Stimulated activated CD4-positive, alpha-beta T cell treated with anti-CD3 and anti-CD28 coated beads, Interleukin-2, amount 100 ng/mL, for 24 hours (primary cell): Measurements from ENCODE around the gene CD300H.
"Not testable (repeated sequence)": the region's sequence is repeated elsewhere in the genome, so short reads cannot be mapped to it uniquely, and the experiment has no call there.

ENCODE experiments used
- DNase-seq, 2 donors: peaks; one replicate each; pipeline ENCODE4 v3.0.0-alpha.2; 2020

The CD300H gene

DNA sequence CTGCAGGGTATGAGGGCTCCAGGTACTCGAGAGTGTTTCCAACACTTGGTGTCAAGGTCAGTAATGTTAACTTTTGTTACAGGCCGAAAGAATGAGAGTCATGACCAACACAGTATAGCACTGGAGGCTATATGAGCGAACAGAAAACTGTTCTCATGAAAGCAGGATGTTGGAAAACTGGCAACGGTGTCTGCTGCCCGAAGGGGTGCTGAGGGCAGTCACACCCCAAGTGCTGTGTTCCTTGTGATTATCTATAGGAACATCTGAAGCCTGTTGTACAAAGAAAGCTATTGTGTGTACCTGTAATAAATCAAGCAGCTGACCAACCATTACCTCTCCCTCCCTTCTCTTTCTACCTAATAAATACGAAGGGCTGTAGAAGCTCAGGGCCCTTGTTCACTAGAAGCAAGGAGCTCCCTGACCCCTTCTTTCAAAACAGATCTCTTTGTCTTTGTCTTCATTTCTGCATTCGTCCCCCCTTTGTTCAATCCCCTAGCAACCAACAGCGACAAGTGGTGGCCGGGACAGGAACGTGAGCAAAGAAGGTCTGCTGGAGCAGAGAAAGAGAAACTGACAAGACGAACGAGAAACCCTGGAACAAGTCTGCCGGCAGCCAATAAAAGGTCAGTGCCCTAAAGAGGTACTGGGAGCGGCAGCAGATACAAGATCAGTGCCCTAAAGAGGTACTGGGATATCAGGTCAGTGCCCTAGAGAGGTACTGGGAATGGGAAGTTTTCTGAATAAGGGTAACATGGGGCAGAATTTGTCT lies 17.2 kb upstream of the CD300H start:
- no peak for DNase-seq

- no peak for DNase-seq
Observed at GRCh38 chr17:74582633-74583032, 15.3 kb upstream of the CD300H start.

DNA sequence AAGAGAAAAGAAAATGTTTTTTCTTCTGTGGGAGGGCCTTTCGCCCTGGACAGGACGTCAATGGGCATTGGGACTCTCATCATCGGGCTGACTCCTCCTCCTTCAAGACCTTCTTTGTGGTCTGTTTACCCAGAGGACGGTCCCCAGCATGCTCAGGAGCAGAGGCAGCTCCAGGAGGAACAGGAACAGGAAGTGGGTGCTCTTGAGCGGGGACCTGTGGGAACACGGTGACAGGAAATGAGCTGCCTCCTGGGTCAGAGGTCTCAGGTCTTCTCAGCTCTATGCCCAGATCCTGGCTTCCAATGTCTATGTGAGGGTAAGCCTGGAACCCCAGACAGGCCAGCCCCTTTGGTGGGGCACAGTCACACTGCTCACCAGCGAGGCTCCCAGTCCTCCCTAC lies 12.6 kb upstream of the CD300H start:
- no peak for DNase-seq

DNA sequence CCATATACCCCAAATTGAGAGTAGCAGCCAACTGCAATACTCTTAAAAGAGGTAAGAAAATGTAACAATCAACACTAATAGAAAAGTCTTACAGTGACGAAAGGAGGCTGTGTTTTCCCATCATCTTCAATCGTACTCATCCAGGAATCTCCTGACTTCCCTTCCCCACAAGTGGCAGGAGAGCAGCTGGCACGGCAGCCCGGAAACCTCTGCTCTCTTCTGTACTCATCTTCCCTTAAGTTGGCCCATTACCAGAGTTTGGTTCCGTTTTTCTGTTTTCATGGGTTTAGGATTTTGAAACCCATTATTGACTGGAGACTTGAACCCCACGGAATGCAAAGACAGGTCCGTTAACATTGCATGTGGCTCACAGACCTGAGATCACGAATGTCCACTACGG lies 11.7 kb upstream of the CD300H start:
- DNase-seq: no peak

GRCh38 chr17:74574489-74575142 lies 7.3 kb upstream of the CD300H start:
- DNase-seq: no peak

- not testable (repeated sequence) for DNase-seq
Observed at GRCh38 chr17:74573635-74574034, 6.3 kb upstream of the CD300H start.

GRCh38 chr17:74573169-74573568 lies 5.9 kb upstream of the CD300H start:
- no peak for DNase-seq

- DNase-seq: no peak
Observed at GRCh38 chr17:74571621-74572270, 4.4 kb upstream of the CD300H start.

GRCh38 chr17:74569020-74570003 lies 2.0 kb upstream of the CD300H start:
- peak in 1 of 2 donors; percentile 47 for DNase-seq

DNA sequence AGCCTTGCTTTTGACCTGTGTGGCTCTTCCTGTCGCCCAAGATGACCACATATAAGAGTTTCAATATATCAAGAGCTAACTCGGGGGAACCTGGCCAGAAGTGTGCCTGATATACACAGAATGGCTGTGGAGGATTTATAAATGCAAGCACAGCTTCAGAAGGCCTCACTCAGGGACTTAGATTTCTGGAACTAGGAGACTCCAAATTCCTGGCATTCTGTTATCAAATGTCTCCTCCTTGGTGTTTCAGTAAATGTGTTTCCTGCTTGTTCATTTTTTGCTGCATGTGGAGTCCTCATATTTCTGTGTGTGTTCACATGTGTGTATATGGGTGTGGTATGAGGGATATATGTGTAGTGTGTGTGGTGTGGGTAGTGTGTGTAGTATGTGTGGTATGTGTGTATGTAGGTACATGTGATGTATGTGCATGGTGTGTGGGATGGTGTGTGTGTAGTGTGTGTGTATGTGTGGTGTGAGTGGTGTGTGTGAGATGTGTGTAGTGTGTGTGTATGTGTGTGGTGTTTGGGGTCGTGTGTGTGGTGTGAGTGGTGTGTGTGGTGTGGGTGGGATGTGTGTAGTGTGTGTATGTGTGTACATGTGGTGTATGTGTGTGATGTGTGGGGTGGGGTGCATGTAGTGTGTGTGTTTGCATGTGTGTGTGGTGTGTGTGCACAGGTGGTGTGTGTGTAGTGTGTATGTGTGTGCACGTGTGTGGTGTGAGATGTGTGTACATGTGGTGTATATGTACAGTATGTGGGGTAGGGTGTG lies 981 bp upstream of the CD300H start:
- no peak for DNase-seq

DNA sequence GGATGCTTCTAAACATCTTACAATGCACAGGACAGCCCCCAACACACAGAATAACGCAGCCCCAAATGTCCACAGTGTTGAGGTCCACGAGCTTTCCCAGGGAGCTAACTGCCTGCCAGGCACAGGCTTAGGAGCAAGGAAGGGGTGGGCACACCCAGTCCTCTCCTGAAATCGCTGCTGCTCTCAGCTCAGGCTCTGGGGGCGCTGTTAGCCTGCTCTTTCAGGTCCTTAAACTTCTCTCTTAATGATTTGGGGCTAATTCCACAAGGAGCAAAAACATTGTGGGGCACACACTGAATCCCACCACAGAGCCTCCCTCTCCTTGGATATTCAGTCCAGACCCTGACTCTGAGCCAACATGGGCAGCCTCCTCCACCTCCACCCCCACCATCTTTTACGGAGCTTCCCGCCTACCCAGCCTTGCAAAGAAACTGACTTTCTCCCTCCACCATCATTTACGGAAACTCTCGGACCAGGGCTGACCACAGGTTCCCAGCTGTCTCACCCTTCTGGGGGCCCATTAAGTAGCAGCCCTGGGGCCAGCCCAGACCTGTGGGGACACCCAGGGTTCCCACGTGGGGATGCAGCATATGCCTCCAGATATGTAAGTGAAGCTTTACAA lies 1.1 kb downstream of the CD300H start:
- DNase-seq: peak; percentile 28 to 56

- no peak for DNase-seq
Observed at GRCh38 chr17:74565126-74565525, 2.2 kb downstream of the CD300H start.

DNA sequence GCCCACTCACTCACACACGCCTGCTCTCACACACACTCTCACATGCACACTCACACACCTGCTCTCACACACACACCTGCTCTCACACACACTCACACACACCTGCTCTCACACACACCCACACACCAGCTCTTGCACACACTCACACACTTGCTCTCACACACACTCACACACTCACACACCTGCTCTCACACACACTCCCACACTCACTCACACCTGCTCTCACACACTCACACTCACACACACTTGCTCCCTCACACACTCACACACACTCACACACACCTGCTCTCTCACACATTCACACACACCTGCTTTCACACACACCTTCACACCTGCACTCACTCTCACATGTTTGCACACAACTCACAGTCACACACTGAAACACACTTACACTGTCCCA lies 4.0 kb downstream of the CD300H start:
- no peak for DNase-seq

- DNase-seq: no peak
Observed at GRCh38 chr17:74561586-74561985, 5.7 kb downstream of the CD300H start.

DNA sequence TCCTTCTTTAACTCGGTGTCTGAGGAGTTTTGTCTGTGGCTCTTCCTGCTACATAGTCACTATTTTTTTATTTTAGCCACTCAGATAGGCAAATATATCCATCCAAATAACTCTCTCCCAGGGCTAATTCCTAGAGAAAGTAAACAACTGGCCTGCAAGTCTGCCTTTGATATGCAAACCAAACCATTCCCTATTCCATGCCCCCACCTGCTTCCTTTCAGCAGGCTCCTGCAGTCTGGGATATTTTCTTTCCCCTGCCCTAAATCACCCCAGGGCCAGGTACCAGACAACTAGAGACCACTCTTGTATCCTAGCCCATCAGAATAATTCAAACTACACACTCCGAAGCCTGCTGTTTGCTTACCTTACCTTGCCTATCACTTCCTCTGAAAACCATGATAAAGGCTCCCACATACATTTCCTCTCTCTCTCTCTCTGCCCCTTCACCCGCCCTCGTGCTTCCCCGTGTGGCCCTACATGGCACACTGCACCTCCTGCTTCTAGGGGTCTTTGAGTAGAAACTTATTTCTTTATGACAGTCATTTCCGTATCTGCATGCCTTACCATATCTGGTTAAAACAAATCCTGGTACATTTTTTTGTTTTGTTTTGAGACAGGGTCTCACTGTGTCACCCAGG lies 8.3 kb downstream of the CD300H start:
- no peak for DNase-seq

DNA sequence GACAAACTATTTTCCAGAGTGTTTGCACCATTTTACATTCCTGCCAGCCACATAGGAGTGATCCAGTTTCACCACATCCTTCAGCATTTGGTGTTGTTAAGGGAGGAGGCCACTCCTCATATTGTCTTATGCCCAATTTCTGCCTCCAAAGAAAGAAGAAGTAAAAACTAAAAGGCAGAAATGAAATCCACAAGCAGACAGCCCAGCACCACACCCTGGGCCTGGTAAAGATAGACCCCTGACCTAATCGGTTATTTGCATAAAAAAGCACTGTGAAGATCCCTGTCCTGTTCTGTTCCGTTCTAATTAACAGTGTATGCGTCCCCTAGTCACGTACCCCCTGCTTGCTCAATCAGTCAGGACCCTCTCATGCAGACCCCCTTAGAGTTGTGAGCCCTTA lies 8.9 kb downstream of the CD300H start:
- not testable (repeated sequence) for DNase-seq

- no peak for DNase-seq
Observed at GRCh38 chr17:74555427-74555940, 11.8 kb downstream of the CD300H start.

GRCh38 chr17:74554909-74555308 lies 12.4 kb downstream of the CD300H start:
- DNase-seq: no peak

- DNase-seq: no peak
Observed at GRCh38 chr17:74552037-74552436, 15.3 kb downstream of the CD300H start.

- DNase-seq: no peak
Observed at GRCh38 chr17:74550602-74551001, 16.7 kb downstream of the CD300H start.

- no peak for DNase-seq
Observed at GRCh38 chr17:74549343-74549742, 18.0 kb downstream of the CD300H start.
